ENCODE results near the gene NELL1.

DNA sequence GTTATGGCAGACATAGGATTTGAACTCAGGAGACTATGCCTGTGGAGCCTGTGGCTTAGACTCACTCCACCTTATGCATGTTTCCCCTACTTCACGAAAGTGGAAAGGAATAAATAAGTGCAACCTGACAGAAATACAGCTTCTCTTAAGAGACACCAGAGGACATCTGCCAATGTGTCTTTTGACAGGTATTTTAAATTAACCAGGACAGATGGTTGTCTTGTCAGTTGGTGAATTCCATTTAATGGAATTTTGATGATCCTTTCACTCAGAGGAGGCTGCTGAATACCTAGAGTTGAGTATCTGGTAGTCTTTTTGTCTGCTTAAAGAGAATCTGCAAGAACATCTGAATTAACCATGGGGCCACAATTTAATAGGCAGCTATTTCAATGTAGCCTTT lies 46.1 kb downstream of the NELL1 start:
- TF ChIP-seq, protein P1, sequence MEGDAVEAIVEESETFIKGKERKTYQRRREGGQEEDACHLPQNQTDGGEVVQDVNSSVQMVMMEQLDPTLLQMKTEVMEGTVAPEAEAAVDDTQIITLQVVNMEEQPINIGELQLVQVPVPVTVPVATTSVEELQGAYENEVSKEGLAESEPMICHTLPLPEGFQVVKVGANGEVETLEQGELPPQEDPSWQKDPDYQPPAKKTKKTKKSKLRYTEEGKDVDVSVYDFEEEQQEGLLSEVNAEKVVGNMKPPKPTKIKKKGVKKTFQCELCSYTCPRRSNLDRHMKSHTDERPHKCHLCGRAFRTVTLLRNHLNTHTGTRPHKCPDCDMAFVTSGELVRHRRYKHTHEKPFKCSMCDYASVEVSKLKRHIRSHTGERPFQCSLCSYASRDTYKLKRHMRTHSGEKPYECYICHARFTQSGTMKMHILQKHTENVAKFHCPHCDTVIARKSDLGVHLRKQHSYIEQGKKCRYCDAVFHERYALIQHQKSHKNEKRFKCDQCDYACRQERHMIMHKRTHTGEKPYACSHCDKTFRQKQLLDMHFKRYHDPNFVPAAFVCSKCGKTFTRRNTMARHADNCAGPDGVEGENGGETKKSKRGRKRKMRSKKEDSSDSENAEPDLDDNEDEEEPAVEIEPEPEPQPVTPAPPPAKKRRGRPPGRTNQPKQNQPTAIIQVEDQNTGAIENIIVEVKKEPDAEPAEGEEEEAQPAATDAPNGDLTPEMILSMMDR (IDR thresholded peaks at IDR 0.05; ENCODE audit: extremely low read depth in 1 of 2, insufficient read depth in 1 of 2, low read depth in 1 of 2, low read length in 2 of 2) = no peak
- TF ChIP-seq POLR2A (IDR thresholded peaks at IDR 0.05; ENCODE audit: low read depth, low read length) = no peak
- TF ChIP-seq POLR2AphosphoS5 (IDR thresholded peaks at IDR 0.05; ENCODE audit: insufficient read depth, low read depth, low read length) = no peak
- TF ChIP-seq EZH2 (IDR thresholded peaks at IDR 0.05; ENCODE audit: borderline replicate concordance, low read depth, low read length, severe bottlenecking) = no peak
- TF ChIP-seq, protein P2, sequence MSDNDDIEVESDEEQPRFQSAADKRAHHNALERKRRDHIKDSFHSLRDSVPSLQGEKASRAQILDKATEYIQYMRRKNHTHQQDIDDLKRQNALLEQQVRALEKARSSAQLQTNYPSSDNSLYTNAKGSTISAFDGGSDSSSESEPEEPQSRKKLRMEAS (IDR thresholded peaks at IDR 0.05; ENCODE audit: insufficient read depth, insufficient read length) = no peak
- TF ChIP-seq JUN (IDR thresholded peaks at IDR 0.05; ENCODE audit: borderline replicate concordance, insufficient read depth, insufficient read length, low read depth) = no peak
- no peak for TF ChIP-seq GATA2 (IDR thresholded peaks at IDR 0.05; ENCODE audit: insufficient read depth, insufficient read length, low read depth, low read length)
- TF ChIP-seq FOS (IDR thresholded peaks at IDR 0.05; ENCODE audit: borderline replicate concordance, insufficient read depth, low read length) = no peak

All from endothelial cell of umbilical vein (primary cell).